ENCODE measurements around the gene SOWAHC.

The SOWAHC gene

DNA sequence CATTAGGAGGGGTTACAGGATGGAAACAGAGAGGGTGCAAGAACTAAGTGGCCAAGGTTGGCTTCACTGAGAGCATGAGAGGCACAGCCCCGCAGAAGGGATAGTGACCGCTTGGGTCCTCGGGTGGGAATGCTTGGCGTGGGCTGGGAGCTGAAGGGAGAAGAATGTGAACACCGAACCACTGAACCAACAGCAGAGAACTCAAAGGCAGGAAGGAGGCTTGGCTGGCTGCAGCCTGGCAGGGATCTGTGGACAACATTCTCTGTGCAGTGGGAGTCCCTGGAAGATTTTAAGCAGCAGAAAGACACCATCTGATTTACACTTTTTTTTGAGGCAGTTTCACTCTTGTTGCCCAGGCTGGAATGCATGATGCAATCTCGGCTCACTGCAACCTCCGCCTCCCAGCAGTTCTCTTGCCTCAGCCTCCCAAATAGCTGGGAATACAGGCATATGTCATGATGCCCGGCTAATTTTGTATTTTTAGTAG is 33.9 kb downstream of the SOWAHC start:
- no peak for DNase-seq

DNA sequence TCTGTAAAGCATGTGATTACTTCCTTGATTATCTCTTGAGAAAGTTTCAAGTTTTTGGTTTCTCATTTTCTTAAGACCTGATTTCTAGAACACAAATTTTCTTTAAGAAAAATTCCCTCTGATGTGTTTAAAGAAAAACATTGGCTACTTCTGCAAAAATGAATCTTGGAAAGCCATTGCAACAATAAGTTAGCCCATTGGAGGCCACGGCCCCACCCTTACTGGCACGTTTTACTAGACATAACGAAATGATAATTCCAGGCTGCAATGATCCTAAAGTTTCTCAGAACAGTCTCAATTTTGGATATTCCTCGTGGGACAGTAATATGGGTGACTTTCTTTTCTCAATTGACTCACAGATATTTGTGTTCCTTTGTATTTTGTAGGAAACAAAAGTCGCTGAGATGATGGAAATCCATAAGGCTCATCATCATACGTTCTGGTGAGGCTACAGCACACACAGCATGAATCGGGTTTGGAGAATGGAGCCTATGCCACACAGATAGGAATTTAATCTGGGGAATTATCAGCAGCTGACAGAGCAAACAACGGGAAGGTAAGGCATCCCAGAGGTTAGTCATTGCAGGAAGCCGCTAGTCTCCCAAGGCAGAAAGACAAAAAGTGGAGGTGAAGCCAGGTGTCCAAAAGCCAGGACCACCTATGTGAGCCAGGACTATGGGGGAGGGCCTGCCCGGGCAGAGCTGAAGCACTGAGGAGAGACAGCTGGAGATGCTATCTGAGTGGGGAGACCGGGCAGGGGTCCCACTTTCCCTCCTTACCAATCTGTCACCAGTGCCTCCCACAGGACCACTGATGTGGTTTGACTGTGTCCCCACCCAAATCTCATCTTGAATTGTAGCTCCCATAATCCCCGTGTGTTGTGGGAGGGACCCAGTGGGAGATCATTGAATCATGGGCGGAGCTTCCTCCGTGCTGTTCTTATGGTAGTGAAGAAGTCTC is 35.9 kb downstream of the SOWAHC start:
- no peak for DNase-seq

DNA sequence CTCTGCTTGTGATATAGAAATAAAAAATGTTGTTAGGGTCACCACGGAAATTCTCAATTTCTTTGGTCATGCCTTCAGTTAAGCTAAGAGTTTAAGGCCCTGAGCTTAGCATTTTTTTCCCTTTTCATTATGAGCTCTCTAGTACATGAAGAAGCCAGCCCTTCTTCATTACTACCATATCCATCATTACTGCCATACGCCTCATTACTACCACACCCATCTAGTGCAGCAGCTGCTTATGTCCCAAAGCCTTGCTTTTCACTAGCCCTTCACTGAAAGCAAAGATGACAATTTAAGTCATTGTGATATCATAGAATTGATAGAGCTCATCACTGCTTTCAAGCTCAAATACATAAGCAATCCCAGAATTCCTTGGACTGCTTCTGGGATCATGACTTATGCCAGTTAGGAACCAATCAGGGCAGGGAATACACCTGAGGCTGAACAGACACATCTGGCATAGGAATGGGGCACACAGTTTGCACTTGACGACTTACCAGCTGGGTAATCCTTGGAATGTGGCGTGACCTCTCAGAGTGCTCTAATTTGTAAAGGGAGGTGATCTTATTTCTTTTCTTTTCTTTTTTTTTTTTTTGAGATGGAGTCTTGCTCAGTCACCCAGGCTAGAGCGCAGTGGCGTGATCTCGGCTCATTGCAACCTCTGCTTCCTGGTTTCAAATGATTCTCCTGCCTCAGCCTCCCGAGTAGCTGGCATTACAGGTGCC is 40.3 kb downstream of the SOWAHC start:
- no peak for DNase-seq

DNA sequence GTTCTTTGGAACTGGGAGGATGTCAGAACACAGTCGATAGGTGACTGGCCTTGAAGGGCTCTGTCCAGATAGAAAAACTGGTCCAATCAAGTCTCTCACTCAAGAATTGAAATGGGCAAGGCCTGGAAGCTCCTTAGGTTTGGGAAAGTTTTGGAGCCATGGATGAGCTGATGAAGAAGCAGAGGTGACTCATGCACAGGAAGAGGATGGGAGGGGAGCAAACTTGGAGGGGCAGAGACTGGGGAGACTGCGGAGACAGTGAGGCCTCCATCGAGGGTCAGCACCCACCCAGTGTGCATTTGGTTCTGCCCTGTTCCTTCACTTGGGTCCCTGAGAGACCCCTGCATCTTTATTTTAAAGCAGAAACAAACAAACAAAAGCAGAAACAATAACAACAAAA is 41.1 kb downstream of the SOWAHC start:
- no peak for DNase-seq

DNA sequence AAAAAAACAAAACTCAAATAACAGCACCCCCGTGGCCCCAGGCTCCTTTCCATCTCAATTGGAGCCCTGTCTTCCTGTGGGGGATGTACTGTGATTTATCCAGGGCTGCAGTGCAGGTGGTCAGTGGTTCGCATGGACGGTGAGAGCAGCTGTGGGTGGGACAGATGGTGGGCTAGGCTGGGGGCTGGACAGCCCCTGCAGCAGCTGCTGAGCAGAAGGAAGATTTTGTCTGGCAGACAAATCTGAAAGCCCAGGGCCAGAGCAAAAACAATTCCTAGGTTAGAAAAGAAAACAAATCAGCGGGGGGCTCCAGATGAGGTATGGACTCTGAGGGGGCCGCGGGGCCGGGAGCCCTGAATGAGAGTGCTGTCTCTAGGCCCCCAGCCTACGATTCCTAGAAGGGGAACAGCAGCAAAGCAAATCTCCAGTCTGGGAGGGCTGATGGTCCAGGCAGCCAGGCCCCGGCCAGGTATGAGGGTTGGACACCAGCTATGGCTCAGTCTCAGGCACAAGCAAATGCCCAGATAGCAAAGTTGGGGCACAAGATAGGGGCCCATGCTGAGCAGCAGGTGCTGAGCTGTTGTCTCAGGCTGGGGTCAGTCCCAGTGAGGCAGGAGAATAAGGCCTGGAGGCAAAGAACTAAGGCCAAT is 45.4 kb downstream of the SOWAHC start:
- DNase-seq = no peak

DNA sequence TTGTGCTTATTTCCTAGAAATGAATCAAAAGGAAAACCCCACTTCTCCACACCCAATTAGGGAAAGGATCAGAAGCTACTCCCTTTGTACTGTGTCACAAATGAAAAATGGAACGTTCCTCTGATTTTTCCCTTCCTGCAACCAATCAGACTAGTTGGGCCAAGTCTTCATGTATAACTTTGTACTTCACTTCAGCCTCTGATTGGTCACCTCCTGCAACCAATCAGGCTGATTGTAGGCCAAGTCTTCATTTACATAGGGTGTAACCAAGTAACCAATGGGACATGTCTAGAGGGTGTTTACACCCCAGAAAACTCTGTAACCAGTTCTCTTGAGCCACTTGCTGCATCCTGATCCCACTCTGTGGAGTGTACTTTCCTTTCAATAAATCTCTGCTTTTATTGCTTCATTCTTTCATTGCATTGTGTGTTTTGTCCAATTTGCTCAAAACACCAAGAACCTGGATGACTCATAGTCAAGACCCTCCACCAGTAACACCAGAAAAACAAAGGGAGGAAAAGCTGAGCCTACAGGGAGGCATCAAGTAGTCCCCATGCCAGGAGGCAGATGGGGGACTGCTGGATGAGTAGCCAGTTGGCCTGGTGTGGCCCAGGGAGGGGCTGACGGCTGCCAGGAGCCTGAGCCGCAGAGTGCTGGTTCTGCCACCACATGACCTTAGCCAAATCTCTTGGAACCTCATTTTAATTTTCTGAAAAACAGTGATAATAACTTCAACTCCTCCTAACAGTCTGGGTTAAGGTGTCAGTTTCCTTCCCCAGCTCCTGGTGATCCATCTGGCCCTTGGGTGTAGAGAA is 46.1 kb downstream of the SOWAHC start:
- no peak for DNase-seq

DNA sequence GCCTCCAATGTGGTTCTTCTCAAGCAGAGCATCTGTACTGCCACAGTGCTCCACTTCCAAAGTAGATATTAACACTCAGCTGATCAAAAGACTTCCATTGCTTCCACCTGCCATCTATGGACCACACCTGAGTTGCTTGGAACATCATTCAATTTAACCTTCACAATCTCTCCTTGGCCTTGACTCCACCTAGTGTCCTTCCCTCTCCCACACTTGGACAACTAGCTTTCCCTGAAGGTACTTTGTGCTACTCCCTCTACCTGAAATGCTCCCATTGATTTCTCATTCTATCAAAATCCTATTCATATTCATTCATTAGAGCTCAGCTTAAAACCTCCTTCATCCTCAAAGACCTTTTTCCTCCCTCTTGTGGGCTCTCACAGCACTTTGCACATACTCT is 48.7 kb downstream of the SOWAHC start:
- no peak for DNase-seq

DNA sequence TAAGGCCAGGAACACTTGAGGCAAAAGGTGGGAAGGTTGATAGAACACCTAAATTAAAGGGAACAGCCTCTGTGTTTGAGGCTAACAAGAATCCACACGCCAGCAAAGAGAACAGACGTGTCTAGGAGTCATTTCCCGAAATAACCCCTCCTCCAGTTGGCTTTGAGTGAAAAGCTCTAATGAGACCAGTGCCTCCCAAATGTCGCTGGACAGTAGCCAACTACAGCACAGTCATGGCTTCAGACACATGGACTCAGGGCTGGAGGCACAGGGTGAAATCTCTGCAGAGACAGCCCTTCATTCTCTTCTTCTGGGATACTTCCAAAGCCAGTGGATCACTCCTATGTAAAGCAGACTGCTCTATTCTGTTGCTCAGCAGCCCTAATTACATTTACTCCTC is 49.6 kb downstream of the SOWAHC start:
- DNase-seq = no peak

DNA sequence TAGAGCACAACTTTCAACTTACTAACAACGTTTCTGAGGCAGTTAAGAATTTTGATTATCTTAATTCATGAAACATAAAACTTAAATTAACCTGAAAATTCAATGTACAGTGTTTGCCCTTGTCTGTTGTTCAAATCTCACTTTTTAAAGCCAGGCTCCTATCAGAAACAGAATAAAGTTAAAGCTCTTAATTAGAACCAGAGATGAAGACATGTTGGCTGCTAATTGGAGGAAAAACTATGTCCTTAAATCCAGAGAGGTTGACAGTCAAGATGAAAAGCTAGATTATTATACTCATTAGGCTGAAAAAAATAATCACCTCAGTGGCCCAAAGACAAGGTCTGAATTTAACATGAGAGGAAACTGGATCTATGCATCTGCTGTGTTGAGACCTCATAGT is 52.3 kb downstream of the SOWAHC start:
- no peak for DNase-seq

All from NCI-H2081 treated with DMSO at 0.1 percent for 48 hours (cell line).